Measurements from ENCODE around the gene CISD2.

Gene CISD2

DNA sequence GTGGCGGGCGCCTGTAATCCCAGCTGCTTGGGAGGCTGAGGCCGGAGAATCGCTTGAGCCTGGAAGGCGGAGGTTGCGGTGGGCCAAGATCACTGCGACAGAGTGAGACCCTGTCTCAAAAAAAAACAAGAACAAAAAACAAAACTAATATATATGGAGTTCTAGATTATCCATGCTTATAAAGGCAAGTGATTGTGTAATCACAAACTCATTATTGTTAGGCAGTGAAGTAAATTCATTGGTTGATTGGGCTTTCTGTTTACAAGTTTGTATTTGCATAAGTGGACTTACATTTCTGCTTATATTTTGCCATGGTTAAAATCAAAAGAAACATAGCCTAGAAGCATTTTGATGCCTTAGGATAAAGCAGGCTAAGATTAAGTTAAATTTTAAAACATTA is 39.0 kb upstream of the CISD2 start:
- Mint-ChIP-seq H3K36me3 (ENCODE audit: low read depth) (no peaks in the 10 kb centered on the region), H3K4me1 (peaks cover 24% of the 10 kb centered on the region), H3K27ac (no peak overlapping the region), H3K27me3 (ENCODE audit: low read depth) (no peaks in the 10 kb centered on the region), H3K9me3 (no peaks in the 10 kb centered on the region), H3K4me3 (no peak overlapping the region)
- TF ChIP-seq CTCF (IDR thresholded peaks at IDR 0.05; ENCODE audit: unreplicated experiment in 3 of 3): no peak

DNA sequence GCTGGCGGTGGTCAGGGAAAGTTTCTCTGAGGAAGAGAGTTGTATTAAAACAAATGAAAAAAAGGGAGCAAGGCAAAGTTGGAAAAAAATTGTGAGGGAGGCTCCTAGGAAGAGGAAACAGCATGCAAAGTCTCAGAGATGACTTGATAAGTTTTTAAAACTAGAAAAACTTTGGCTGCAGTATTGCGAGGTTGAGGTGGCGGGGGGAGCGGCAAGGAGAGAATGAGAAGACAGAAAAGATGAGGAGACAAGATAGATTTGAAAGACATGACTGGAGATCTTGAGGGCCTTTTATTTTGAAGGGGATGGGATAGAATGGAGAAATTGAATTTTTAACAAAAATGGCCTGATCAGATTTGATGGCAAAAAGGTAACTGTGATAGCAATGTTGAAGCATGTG is 36.7 kb upstream of the CISD2 start:
- no peaks in the 10 kb centered on the region for H3K36me3 Mint-ChIP-seq (ENCODE audit: low read depth)
- no peaks in the 10 kb centered on the region for H3K27me3 Mint-ChIP-seq (ENCODE audit: low read depth)
- peak overlapping the region; percentile 38 to 73 (median 53) for H3K27ac Mint-ChIP-seq
- no peak for TF ChIP-seq CTCF (IDR thresholded peaks at IDR 0.05; ENCODE audit: unreplicated experiment in 3 of 3)
- H3K4me3 Mint-ChIP-seq: peak overlapping the region in 1 of 3 experiments; percentile 26
- H3K9me3 Mint-ChIP-seq: no peaks in the 10 kb centered on the region
- H3K4me1 Mint-ChIP-seq: peaks cover 24% of the 10 kb centered on the region

GRCh38 chr4:102832667-102833066 is 36.1 kb upstream of the CISD2 start:
- Mint-ChIP-seq H3K27me3 (ENCODE audit: low read depth) (no peaks in the 10 kb centered on the region), H3K27ac (peak overlapping the region in 1 of 3 experiments; percentile 38), H3K4me1 (peaks cover 24% of the 10 kb centered on the region), H3K36me3 (ENCODE audit: low read depth) (no peaks in the 10 kb centered on the region), H3K9me3 (no peaks in the 10 kb centered on the region), H3K4me3 (no peak overlapping the region)
- TF ChIP-seq CTCF (IDR thresholded peaks at IDR 0.05; ENCODE audit: unreplicated experiment in 3 of 3): no peak

- Mint-ChIP-seq H3K4me3 (no peak overlapping the region), H3K9me3 (no peaks in the 10 kb centered on the region), H3K36me3 (ENCODE audit: low read depth) (peaks cover 13% of the 10 kb centered on the region), H3K27ac (no peak overlapping the region), H3K4me1 (peaks cover 8% of the 10 kb centered on the region), H3K27me3 (ENCODE audit: low read depth) (no peaks in the 10 kb centered on the region)
- TF ChIP-seq CTCF (IDR thresholded peaks at IDR 0.05; ENCODE audit: unreplicated experiment in 3 of 3): no peak
Measured at GRCh38 chr4:102836596-102836995, 32.2 kb upstream of the CISD2 start.

DNA sequence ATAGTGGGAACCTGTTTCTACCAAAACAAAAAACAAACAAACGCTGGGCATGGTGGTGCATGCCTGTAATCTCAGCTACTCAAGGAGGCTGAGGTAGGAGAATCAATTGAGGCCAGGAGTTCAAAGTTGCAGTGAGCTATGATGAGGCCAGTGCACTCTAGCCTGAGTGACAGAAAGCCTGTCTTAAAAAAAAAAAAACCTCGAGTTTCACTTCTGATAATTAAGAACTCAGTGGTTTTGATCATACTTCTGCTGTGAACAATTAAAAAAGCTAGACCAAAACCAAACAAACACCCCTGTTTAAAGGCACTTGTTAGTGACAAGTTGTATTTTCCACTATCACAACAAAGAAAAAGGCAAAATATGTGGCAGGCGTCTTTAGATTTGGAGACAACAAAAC is 26.4 kb upstream of the CISD2 start:
- Mint-ChIP-seq H3K9me3 (no peaks in the 10 kb centered on the region), H3K36me3 (ENCODE audit: low read depth) (peaks cover 17% of the 10 kb centered on the region), H3K4me1 (no peaks in the 10 kb centered on the region)

More for the DNA sequence above, 26.4 kb upstream of the CISD2 start:
- Mint-ChIP-seq H3K27ac (no peak overlapping the region), H3K4me3 (no peak overlapping the region), H3K27me3 (ENCODE audit: low read depth) (no peaks in the 10 kb centered on the region)
- no peak for TF ChIP-seq CTCF (IDR thresholded peaks at IDR 0.05; ENCODE audit: unreplicated experiment in 3 of 3)

Measured in nephron (organoid).